Hepatocyte (in vitro differentiated cells): ENCODE results near the gene FAM20B. TPM values are rescaled to one million over a fixed set of nuclear protein-coding genes. Genes with fewer than 3 reads are reported as not detected.

ENCODE experiments used
- DNase-seq: peaks from one replicate; pipeline ENCODE4 v3.0.0-alpha.2; 2016; ENCODE audit warnings: low spot score
- H2AFZ ChIP-seq: fragments of 200-600 bp; sonication (generic); 2 replicates; pipeline ENCODE4 v1.6.0; 2016; ENCODE audit warnings: antibody characterized with exemption, mild to moderate bottlenecking
- H3K27ac ChIP-seq: fragments of 200-600 bp; sonication (generic); 2 replicates; pipeline ENCODE4 v1.5.1; 2016; ENCODE audit warnings: mild to moderate bottlenecking
- H3K27me3 ChIP-seq: fragments of 200-600 bp; sonication (generic); 2 replicates; pipeline ENCODE4 v1.6.1; 2016
- H3K36me3 ChIP-seq: fragments of 200-600 bp; sonication (generic); replicated peaks from 2 replicates; pipeline ENCODE4 v1.5.1; 2016; ENCODE audit warnings: low read depth; ENCODE audit not compliant: insufficient read depth
- H3K4me1 ChIP-seq: fragments of 200-600 bp; sonication (generic); 2 replicates; pipeline ENCODE4 v1.5.1; 2016; ENCODE audit warnings: mild to moderate bottlenecking, moderate library complexity; ENCODE audit not compliant: insufficient read depth
- H3K4me2 ChIP-seq: fragments of 200-600 bp; sonication (generic); 2 replicates; pipeline ENCODE4 v1.6.0; 2016
- H3K4me3 ChIP-seq: fragments of 200-600 bp; sonication (generic); 2 replicates; pipeline ENCODE4 v1.5.1; 2016; ENCODE audit warnings: mild to moderate bottlenecking
- H3K79me2 ChIP-seq: fragments of 200-600 bp; sonication (generic); 2 replicates; pipeline ENCODE4 v1.6.0; 2017; ENCODE audit warnings: mild to moderate bottlenecking
- H3K9me2 ChIP-seq: fragments of 200-600 bp; sonication (generic); replicated peaks from 2 replicates; pipeline ENCODE4 v1.6.0; 2017; ENCODE audit warnings: mild to moderate bottlenecking; ENCODE audit not compliant: insufficient read depth
- H3K9me3 ChIP-seq: fragments of 200-600 bp; sonication (generic); 2 replicates; pipeline ENCODE4 v1.5.1; 2016; ENCODE audit warnings: low read depth, mild to moderate bottlenecking
- H4K20me1 ChIP-seq: fragments of 200-600 bp; sonication (generic); 2 replicates; pipeline ENCODE4 v1.6.0; 2016; ENCODE audit warnings: mild to moderate bottlenecking; ENCODE audit not compliant: insufficient read depth, poor library complexity, severe bottlenecking
- CTCF ChIP-seq: fragments of 200-600 bp; sonication (generic); IDR thresholded peaks from 2 replicates; pipeline ENCODE4 v1.5.1; 2016; ENCODE audit warnings: antibody characterized with exemption, mild to moderate bottlenecking; ENCODE audit not compliant: poor library complexity
- EZH2 ChIP-seq: fragments of 200-600 bp; sonication (generic); IDR thresholded peaks from 2 replicates; pipeline ENCODE4 v1.6.1; 2016; ENCODE audit warnings: antibody characterized with exemption, mild to moderate bottlenecking, borderline replicate concordance
- EZH2phosphoT487 ChIP-seq: fragments of 200-600 bp; sonication (generic); IDR thresholded peaks from one replicate; pipeline ENCODE4 v1.6.1; 2018; ENCODE audit warnings: antibody characterized with exemption, mild to moderate bottlenecking, low read depth, moderate library complexity; ENCODE audit not compliant: unreplicated experiment, severe bottlenecking
- WGBS: methylation state at CpG from one replicate; pipeline ENCODE4 v1.1.6; 2016; ENCODE audit warnings: low lambda C conversion rate; ENCODE audit errors: missing lambda C conversion rate; 5-methylcytosine and 5-hydroxymethylcytosine counted together
- polyA plus RNA-seq: library from polyadenylated mRNA; unstranded; fragments of >200 nt; fragmentation: Nextera tagmentation; extraction: Ambion mirVana; gene quantifications from 2 replicates; pipeline ENCODE4 v1.2.1, GENCODE V29; 2016
- total RNA-seq: library from RNA; depleted of rRNA; stranded (reverse); fragments of >200 nt; gene quantifications from 2 replicates; pipeline ENCODE4 v1.2.3, GENCODE V29; 2014

FAM20B gene
- total and polyA plus RNA-seq, 2 experiments from 2014 or later, result 9.2 to 37.6 TPM

- WGBS, result 66% methylated on average over 6 of the region's 6 CpGs
- Histone ChIP-seq H3K4me3 (no peak overlapping the region), H3K4me2 (no peak overlapping the region), H3K4me1 (peaks cover 9% of the 10 kb centered on the region), H3K9me3 (no peaks in the 10 kb centered on the region), H3K79me2 (peaks cover 7% of the 10 kb centered on the region), H3K27ac (no peak overlapping the region), H3K27me3 (no peaks in the 10 kb centered on the region), H3K36me3 (no peaks in the 10 kb centered on the region), H2AFZ (no peak overlapping the region), H4K20me1 (no peaks in the 10 kb centered on the region), H3K9me2 (no peaks in the 10 kb centered on the region)
- DNase-seq, result no peak
- TF ChIP-seq EZH2phosphoT487, result no peak
- TF ChIP-seq EZH2, result no peak
- TF ChIP-seq CTCF, result no peak
These were observed 3.8 kb upstream of the FAM20B start for GRCh38 chr1:179021873-179022272.

GRCh38 chr1:179023946-179024650 lies 1.6 kb upstream of the FAM20B start:
- no peaks in the 10 kb centered on the region for H3K27me3 ChIP-seq
- WGBS, result 68% methylated on average over 10 of the region's 10 CpGs
- no peak for DNase-seq
- peak overlapping the region; percentile 23 for H2AFZ ChIP-seq
- H3K36me3 ChIP-seq, result no peaks in the 10 kb centered on the region
- no peaks in the 10 kb centered on the region for H3K9me3 ChIP-seq
- peaks cover 5% of the 10 kb centered on the region for H4K20me1 ChIP-seq
- H3K79me2 ChIP-seq, result peaks cover 29% of the 10 kb centered on the region
- H3K4me2 ChIP-seq, result peak overlapping the region; percentile 82
- no peak overlapping the region for H3K4me3 ChIP-seq
- no peak for TF ChIP-seq EZH2phosphoT487
- peaks cover 20% of the 10 kb centered on the region for H3K4me1 ChIP-seq
- no peaks in the 10 kb centered on the region for H3K9me2 ChIP-seq
- H3K27ac ChIP-seq, result peak overlapping the region; percentile 57

- peak; percentile 92 for DNase-seq
- Histone ChIP-seq H2AFZ (peak overlapping the region; percentile 97), H3K79me2 (peaks cover 47% of the 10 kb centered on the region), H3K36me3 (no peaks in the 10 kb centered on the region), H3K4me1 (peaks cover 35% of the 10 kb centered on the region), H3K4me2 (peak overlapping the region; percentile 89), H3K9me2 (no peaks in the 10 kb centered on the region), H4K20me1 (peaks cover 5% of the 10 kb centered on the region), H3K4me3 (peak overlapping the region; percentile 96), H3K9me3 (no peaks in the 10 kb centered on the region), H3K27me3 (no peaks in the 10 kb centered on the region), H3K27ac (peak overlapping the region; percentile 100)
- no peak for TF ChIP-seq EZH2phosphoT487
- no peak for TF ChIP-seq EZH2
- TF ChIP-seq CTCF, result no peak
- WGBS, result 1% methylated on average over 37 of the region's 110 CpGs
These were observed 500 bp downstream of the FAM20B start for GRCh38 chr1:179025975-179026812.
